ENCODE results near the gene GET4. TPM values are rescaled to one million over a fixed set of nuclear protein-coding genes. Genes with fewer than 3 reads are reported as not detected.

GET4 gene
- total and polyA plus RNA-seq, 2 of the 8 experiments (the other 6 are each of a cell fraction or from before 2014, with no cell fraction given): 56.7 to 74.1 TPM

GRCh38 chr7:868189-868486 is 8.2 kb upstream of the GET4 start:
- 95% methylated on average over 17 of the region's 17 CpGs; no CpG with 5 or more reads in 1 of the 2 experiments for WGBS, 2 experiments (ENCODE audit: extremely low coverage in 1 of 2, insufficient coverage in 1 of 2, insufficient read length in 1 of 2, insufficient replicate concordance in 2 of 2, low coverage in 1 of 2, low lambda C conversion rate in 2 of 2, missing lambda C conversion rate in 1 of 2)
- no peak overlapping the region for H3K14ac ChIP-seq (ENCODE audit: insufficient read length)
- no peak overlapping the region for H3K23ac ChIP-seq (ENCODE audit: insufficient read length)
- H3K23me2 ChIP-seq (ENCODE audit: low read depth, low read length): no peaks in the 10 kb centered on the region
- no peak for FAIRE-seq
- no peak overlapping the region for H2BK20ac ChIP-seq (ENCODE audit: low read length)
- H3K36me3 ChIP-seq (ENCODE audit: control insufficient read depth in 2 of 4, insufficient read depth in 4 of 4, low read length in 3 of 4): peaks cover 9 to 55% (median 45%) of the 10 kb centered on the region in 4 experiments; a peak in 7 of 8 replicates
- H3K56ac ChIP-seq (replicated peaks; ENCODE audit: insufficient read length, low read depth, low read length): no peak overlapping the region
- H2AFZ ChIP-seq (ENCODE audit: low read length): no peak overlapping the region
- no peaks in the 10 kb centered on the region for H3K27me3 ChIP-seq (replicated peaks in 1 of 4; ENCODE audit: control insufficient read depth in 3 of 4, extremely low read depth in 1 of 4, insufficient read depth in 3 of 4, low read length in 3 of 4)
- H3K18ac ChIP-seq (ENCODE audit: extremely low read depth, low read length): no peak overlapping the region
- no peaks in the 10 kb centered on the region; a peak in 1 of 4 replicates for H3K79me2 ChIP-seq (ENCODE audit: control insufficient read depth in 1 of 2, insufficient read depth in 2 of 2, low read length in 2 of 2)
- no peak overlapping the region for H4K5ac ChIP-seq (ENCODE audit: insufficient read length, low read depth, low read length)
- peaks cover 6% of the 10 kb centered on the region for H3K79me1 ChIP-seq (ENCODE audit: low read depth, low read length)
- no peak overlapping the region for H2BK12ac ChIP-seq (ENCODE audit: low read depth, low read length)
- H3K9ac ChIP-seq (replicated peaks in 1 of 4; ENCODE audit: extremely low read depth in 1 of 4, low read depth in 3 of 4, low read length in 3 of 4): no peak overlapping the region
- ChIA-PET POLR2A (ENCODE audit: partially characterized antibody) (interaction anchor here (1.0 kb wide), 1 partner anchor 9 kb away, joined by 3 read pairs; no protein-coding TSS in a partner anchor), CTCF (ENCODE audit: partially characterized antibody) (interaction anchor here (1.2 kb wide), 1 partner anchor 31 kb away, joined by 3 read pairs; no protein-coding TSS in a partner anchor)
- H3K4ac ChIP-seq (replicated peaks; ENCODE audit: insufficient read length, low read depth, low read length): no peak overlapping the region
- no peak overlapping the region for H2BK120ac ChIP-seq (replicated peaks; ENCODE audit: low read depth, low read length)
- no peak overlapping the region for H4K8ac ChIP-seq (ENCODE audit: extremely low read depth, insufficient read depth, low read length)
- H3K4me1 ChIP-seq (replicated peaks in 1 of 4; ENCODE audit: control insufficient read depth in 3 of 4, insufficient read depth in 4 of 4, low read length in 3 of 4): no peaks in the 10 kb centered on the region
- no peak overlapping the region; the same call in 1 of the 2 replicates for H2BK5ac ChIP-seq (ENCODE audit: low read depth, low read length)
- no peaks in the 10 kb centered on the region for H3K9me3 ChIP-seq (ENCODE audit: insufficient read depth in 2 of 2, low read depth in 1 of 2, low read length in 1 of 2)
- no peak overlapping the region for H3K27ac ChIP-seq (ENCODE audit: low read depth, low read length)
- no peak overlapping the region for H2BK15ac ChIP-seq (ENCODE audit: low read length)
- DNase-seq (ENCODE audit: low read depth in 1 of 2, low spot score in 2 of 2): no peak
- no peak overlapping the region for H3K4me2 ChIP-seq (ENCODE audit: insufficient read depth in 1 of 2, low read depth in 2 of 2, low read length in 2 of 2)
- H4K20me1 ChIP-seq (replicated peaks in 1 of 2; ENCODE audit: control insufficient read depth in 1 of 2, insufficient read depth in 2 of 2, low read length in 2 of 2): peaks cover 5 to 10% of the 10 kb centered on the region in 2 experiments
- no peak overlapping the region for H2AK5ac ChIP-seq (ENCODE audit: low read depth, low read length)
- H4K91ac ChIP-seq (replicated peaks; ENCODE audit: insufficient read length, low read length): no peak overlapping the region
- H3K4me3 ChIP-seq (ENCODE audit: extremely low read depth in 1 of 4, insufficient read depth in 2 of 4, low read depth in 3 of 4, low read length in 4 of 4): no peak overlapping the region
- TF ChIP-seq CBX8 (IDR thresholded peaks at IDR 0.05; ENCODE audit: borderline replicate concordance, low read depth, low read length) (no peak), POU5F1 (IDR thresholded peaks at IDR 0.05; ENCODE audit: low read depth, low read length) (no peak), SP2 (IDR thresholded peaks at IDR 0.05; ENCODE audit: low read length) (no peak), KDM4A (IDR thresholded peaks at IDR 0.05; ENCODE audit: low read depth, low read length, severe bottlenecking) (no peak), E2F6 (IDR thresholded peaks at IDR 0.05) (no peak), BRCA1 (IDR thresholded peaks at IDR 0.05; ENCODE audit: low read depth, low read length) (no peak), HDAC2 (IDR thresholded peaks at IDR 0.05; ENCODE audit: borderline replicate concordance in 1 of 2, low read depth in 2 of 2, low read length in 2 of 2) (no peak), GTF2F1 (IDR thresholded peaks at IDR 0.05; ENCODE audit: borderline replicate concordance, low read depth, low read length) (no peak), CHD1 (IDR thresholded peaks at IDR 0.05; ENCODE audit: low read depth, low read length) (no peak), EZH2 (IDR thresholded peaks at IDR 0.05; ENCODE audit: low read depth, low read length, severe bottlenecking) (no peak), CBX5 (IDR thresholded peaks at IDR 0.05; ENCODE audit: low read depth, low read length) (no peak), GABPA (IDR thresholded peaks at IDR 0.05; ENCODE audit: borderline replicate concordance, insufficient read depth, low read length) (no peak), HDAC6 (IDR thresholded peaks at IDR 0.05; ENCODE audit: low read depth, low read length) (no peak)

Measured in H1 (cell line).